CD4-positive, CD25-positive, alpha-beta regulatory T cell (primary cell): ENCODE results near the gene COIL. TPM values are rescaled to one million over a fixed set of nuclear protein-coding genes. Genes with fewer than 3 reads are reported as not detected.
"Not testable (repeated sequence)": the region's sequence is repeated elsewhere in the genome, so short reads cannot be mapped to it uniquely, and the experiment has no call there.

Experiments used
- ATAC-seq, 2 donors: fragments of 150-1000 bp; cut with Tn5 transposase; one replicate each; pipeline ENCODE4 v1.10.0; 2021; ENCODE audit warnings: low read depth in 2 of 2, moderate number of reproducible peaks in 2 of 2, moderate library complexity in 1 of 2
- DNase-seq, 3 donors: peaks; one replicate each; pipeline versions ENCODE4 v3.0.0 to v3.0.0-alpha.2; 2012 to 2022; ENCODE audit warnings: mixed read lengths in 1 of 3
- H3K27ac ChIP-seq: one replicate; pipeline ENCODE4 v1.7.0; 2013; ENCODE audit warnings: mild to moderate bottlenecking, low read length; ENCODE audit not compliant: insufficient read depth, poor library complexity, severe bottlenecking
- H3K27me3 ChIP-seq: one replicate; pipeline ENCODE4 v1.7.0; 2013; ENCODE audit warnings: low read length; ENCODE audit not compliant: control insufficient read depth, insufficient read depth
- H3K36me3 ChIP-seq: one replicate; pipeline ENCODE4 v1.7.0; 2013; ENCODE audit warnings: mild to moderate bottlenecking, low read length, moderate library complexity; ENCODE audit not compliant: control insufficient read depth, insufficient read depth
- H3K4me1 ChIP-seq: 2 replicates; pipeline ENCODE4 v1.7.0; 2013; ENCODE audit warnings: mild to moderate bottlenecking, low read length; ENCODE audit not compliant: insufficient read depth, control insufficient read depth, poor library complexity, severe bottlenecking
- H3K4me3 ChIP-seq: one replicate; pipeline ENCODE4 v1.7.0; 2013; ENCODE audit warnings: low read depth, mild to moderate bottlenecking, low read length, moderate library complexity
- H3K9me3 ChIP-seq, 2 experiments: 1 replicate in 1 of 2; 2 replicates in 1 of 2; pipeline ENCODE4 v1.7.0; 2013; ENCODE audit warnings: low read length in 2 of 2, mild to moderate bottlenecking in 1 of 2, moderate library complexity in 1 of 2; ENCODE audit not compliant: control insufficient read depth in 2 of 2
- H3K27ac Mint-ChIP-seq, 3 donors: one replicate each; pipeline ENCODE4 v1.8.0; 2020 to 2022; ENCODE audit warnings: mild to moderate bottlenecking in 3 of 3, mixed read lengths in 3 of 3, moderate library complexity in 2 of 3
- H3K27me3 Mint-ChIP-seq: one replicate; pipeline ENCODE4 v1.8.0; 2022; ENCODE audit warnings: mild to moderate bottlenecking, mixed read lengths
- H3K36me3 Mint-ChIP-seq: one replicate; pipeline ENCODE4 v1.8.0; 2020; ENCODE audit warnings: mixed read lengths
- H3K4me1 Mint-ChIP-seq, 4 donors: one replicate each; pipeline ENCODE4 v1.8.0; 2020 to 2022; ENCODE audit warnings: mixed read lengths in 4 of 4, mild to moderate bottlenecking in 1 of 4
- H3K4me3 Mint-ChIP-seq, 4 donors: one replicate each; pipeline ENCODE4 v1.8.0; 2020 to 2022; ENCODE audit warnings: mild to moderate bottlenecking in 4 of 4, mixed read lengths in 4 of 4, moderate library complexity in 3 of 4
- H3K9me3 Mint-ChIP-seq, 7 donors: one replicate each; pipeline ENCODE4 v1.8.0; 2020 to 2022; ENCODE audit warnings: mixed read lengths in 7 of 7, mild to moderate bottlenecking in 3 of 7, moderate library complexity in 2 of 7
- polyA plus RNA-seq, 4 donors: library from polyadenylated mRNA; unstranded; fragments of 300-500 nt; fragmentation: Illumina TruSeq; gene quantifications; one replicate each; pipeline ENCODE4 v1.2.3, GENCODE V29; 2021
- total RNA-seq: library from RNA; stranded (reverse); gene quantifications from one replicate; pipeline ENCODE4 v1.2.3, GENCODE V29; 2022

COIL gene
- total and polyA plus RNA-seq, 5 donors from 2014 or later = 15.4 to 21.4 (median 18.6) TPM

DNA sequence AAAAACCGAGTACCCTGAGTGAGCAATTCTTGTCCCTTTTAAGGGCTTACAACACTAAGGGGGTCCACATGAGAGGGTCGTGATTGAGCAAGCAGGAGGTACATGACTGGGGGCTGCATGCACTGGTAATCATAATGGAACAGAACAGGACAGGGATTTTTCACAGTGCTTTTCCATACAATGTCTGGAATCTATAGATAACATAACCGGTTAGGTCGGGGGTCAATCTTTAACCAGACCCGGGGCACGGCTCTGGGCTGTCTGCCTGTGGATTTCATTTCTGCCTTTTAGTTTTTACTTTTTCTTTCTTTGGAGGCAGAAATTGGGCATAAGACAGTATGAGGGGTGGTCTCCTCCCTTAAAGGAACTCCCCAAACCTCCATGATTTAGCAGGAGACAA is 4.8 kb upstream of the COIL start:
- ATAC-seq, H3K4me1 ChIP-seq, H3K27ac Mint-ChIP-seq, H3K9me3 ChIP-seq, H3K36me3 Mint-ChIP-seq, DNase-seq, H3K27ac ChIP-seq, H3K27me3 ChIP-seq, H3K4me3 Mint-ChIP-seq, H3K9me3 Mint-ChIP-seq, H3K4me1 Mint-ChIP-seq, H3K36me3 ChIP-seq, H3K4me3 ChIP-seq: not testable (repeated sequence)
- peaks cover 34% of the 10 kb centered on the region for H3K27me3 Mint-ChIP-seq

DNA sequence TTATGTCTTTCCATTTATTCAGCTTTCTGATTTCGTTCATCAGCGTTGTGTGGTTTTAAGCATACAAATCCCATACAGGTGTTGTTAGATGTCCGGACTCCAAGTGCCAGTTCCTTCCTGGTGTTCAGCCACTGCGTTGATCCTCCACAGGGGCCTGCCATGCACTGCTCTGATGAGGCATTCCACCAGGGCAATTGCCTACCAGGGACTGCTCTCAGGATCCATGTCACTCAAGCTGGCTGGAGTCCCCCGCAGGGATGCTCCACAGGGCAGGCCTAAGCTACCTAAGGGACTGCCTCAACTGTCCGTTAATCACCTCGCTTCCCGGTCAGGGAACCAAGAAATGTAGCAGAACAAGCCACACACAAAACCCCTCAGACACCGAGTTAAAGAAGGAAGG is 4.4 kb upstream of the COIL start:
- H3K36me3 Mint-ChIP-seq, H3K27ac Mint-ChIP-seq, H3K4me1 Mint-ChIP-seq, H3K27me3 ChIP-seq, H3K9me3 ChIP-seq, H3K36me3 ChIP-seq, DNase-seq, H3K9me3 Mint-ChIP-seq, ATAC-seq, H3K4me1 ChIP-seq, H3K27ac ChIP-seq, H3K4me3 ChIP-seq, H3K4me3 Mint-ChIP-seq: not testable (repeated sequence)
- H3K27me3 Mint-ChIP-seq = peaks cover 34% of the 10 kb centered on the region

DNA sequence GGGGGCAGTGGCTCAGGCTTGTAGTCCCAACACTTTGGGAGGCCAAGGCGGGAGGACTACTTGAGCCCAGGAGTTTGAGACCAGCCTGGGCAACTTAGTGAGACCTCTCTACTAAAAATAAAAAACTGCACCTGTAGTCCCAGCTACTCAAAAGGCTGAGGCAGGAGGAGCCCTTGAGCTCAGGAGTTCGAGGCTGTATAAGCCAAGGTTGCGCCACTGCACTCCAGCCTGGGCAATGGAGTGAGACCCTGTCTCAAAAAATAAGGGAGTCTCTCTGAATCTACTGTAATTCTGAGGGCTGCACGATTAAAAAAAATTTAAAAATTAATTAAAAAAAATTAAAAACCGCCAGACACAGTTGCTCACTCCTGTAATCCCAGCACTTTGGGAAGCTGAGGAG is 3.9 kb downstream of the COIL start:
- Histone ChIP-seq H3K9me3 (no peaks in the 10 kb centered on the region), H3K4me3 (no peak overlapping the region), H3K4me1 (peaks cover 15% of the 10 kb centered on the region), H3K27ac (no peak overlapping the region), H3K36me3 (peaks cover 6% of the 10 kb centered on the region), H3K27me3 (no peaks in the 10 kb centered on the region)
- Mint-ChIP-seq H3K36me3 (peaks cover 8% of the 10 kb centered on the region), H3K4me3 (no peak overlapping the region), H3K9me3 (no peaks in the 10 kb centered on the region), H3K27me3 (no peaks in the 10 kb centered on the region), H3K4me1 (peaks cover 15 to 54% (median 26%) of the 10 kb centered on the region in 4 donors), H3K27ac (no peak overlapping the region)
- ATAC-seq (no peak), DNase-seq (no peak)

DNA sequence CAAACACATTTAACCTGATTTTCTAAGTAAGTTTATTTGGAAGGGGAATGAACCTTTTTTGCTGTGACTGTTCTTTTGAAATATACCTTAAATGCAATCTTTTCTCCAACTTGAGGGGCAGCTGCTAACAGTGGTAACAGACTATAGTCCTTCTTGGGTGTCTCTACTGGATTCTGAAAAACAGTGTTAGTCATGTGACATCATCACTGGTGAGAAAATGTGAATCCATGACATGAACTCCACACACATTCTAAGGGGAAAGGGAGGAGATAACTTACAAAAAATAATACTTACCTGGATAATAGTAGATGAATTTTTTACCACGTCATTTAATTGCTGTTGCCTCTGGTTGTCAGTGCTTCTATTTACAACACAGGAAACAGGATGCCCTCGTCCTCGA is 11.3 kb downstream of the COIL start:
- H3K4me1 ChIP-seq = no peaks in the 10 kb centered on the region
- Mint-ChIP-seq H3K27me3 (no peaks in the 10 kb centered on the region), H3K36me3 (peaks cover 31% of the 10 kb centered on the region), H3K9me3 (peaks cover 0 to 1% (median 0%) of the 10 kb centered on the region in 7 donors), H3K27ac (peak overlapping the region; percentile 21 to 72 (median 38)), H3K4me1 (peaks cover 14 to 35% (median 19%) of the 10 kb centered on the region in 4 donors), H3K4me3 (no peak overlapping the region)
- DNase-seq (peak in 1 of 3 donors; percentile 47), ATAC-seq (no peak)
- H3K27me3 ChIP-seq = no peaks in the 10 kb centered on the region
- no peaks in the 10 kb centered on the region for H3K9me3 ChIP-seq
- no peak overlapping the region for H3K27ac ChIP-seq
- peaks cover 38% of the 10 kb centered on the region for H3K36me3 ChIP-seq
- no peak overlapping the region for H3K4me3 ChIP-seq

DNA sequence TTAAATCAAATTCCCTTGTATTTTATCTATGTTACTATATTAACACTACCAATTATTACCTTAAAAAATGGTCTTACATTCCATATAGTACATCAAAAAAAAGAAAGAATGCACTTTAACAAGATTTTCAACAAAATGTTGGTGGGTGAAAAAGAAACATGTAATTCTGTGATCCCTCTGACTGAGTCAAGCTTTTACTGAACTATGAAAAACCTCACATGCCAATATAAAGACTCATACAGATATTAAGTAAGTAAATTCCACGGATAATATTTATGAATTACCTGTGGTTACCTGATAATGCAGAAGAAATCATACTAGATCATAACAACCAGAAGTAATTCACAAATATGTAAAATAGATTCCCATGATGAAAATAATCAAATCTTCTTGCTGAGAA is 12.4 kb downstream of the COIL start:
- Histone ChIP-seq H3K9me3 (no peaks in the 10 kb centered on the region), H3K4me3 (no peak overlapping the region), H3K36me3 (peaks cover 46% of the 10 kb centered on the region), H3K4me1 (no peaks in the 10 kb centered on the region), H3K27ac (no peak overlapping the region), H3K27me3 (no peaks in the 10 kb centered on the region)
- no peak for DNase-seq
- H3K4me3 Mint-ChIP-seq = no peak overlapping the region
- no peaks in the 10 kb centered on the region for H3K27me3 Mint-ChIP-seq
- peaks cover 36% of the 10 kb centered on the region for H3K36me3 Mint-ChIP-seq
- no peak overlapping the region for H3K27ac Mint-ChIP-seq
- ATAC-seq = no peak
- peaks cover 14 to 32% (median 17%) of the 10 kb centered on the region in 4 donors for H3K4me1 Mint-ChIP-seq
- H3K9me3 Mint-ChIP-seq = peaks cover 0 to 1% (median 0%) of the 10 kb centered on the region in 7 donors

DNA sequence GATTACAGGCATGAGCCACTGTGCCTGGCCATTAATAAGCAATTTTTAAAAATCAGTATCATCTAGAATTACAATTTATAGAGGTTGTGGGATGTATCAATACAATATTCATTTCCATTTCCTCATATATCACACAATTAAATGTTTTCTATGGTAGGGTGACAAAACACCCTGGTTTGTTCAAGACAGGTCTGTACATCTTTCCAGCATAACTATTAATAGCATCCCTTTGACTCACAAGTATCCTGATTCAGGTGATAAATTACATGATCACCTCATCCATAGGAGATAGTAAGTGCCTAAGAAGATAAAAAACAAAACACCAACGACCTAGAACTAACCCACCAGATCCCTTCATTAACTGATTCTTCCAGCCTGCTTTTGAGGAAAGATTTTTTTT is 13.1 kb downstream of the COIL start:
- Histone ChIP-seq H3K4me1 (no peaks in the 10 kb centered on the region), H3K4me3 (no peak overlapping the region), H3K27me3 (no peaks in the 10 kb centered on the region), H3K27ac (no peak overlapping the region), H3K36me3 (peaks cover 49% of the 10 kb centered on the region), H3K9me3 (no peaks in the 10 kb centered on the region)
- Mint-ChIP-seq H3K4me1 (peaks cover 13 to 30% (median 15%) of the 10 kb centered on the region in 4 donors), H3K27ac (no peak overlapping the region), H3K9me3 (peaks cover 0 to 1% (median 0%) of the 10 kb centered on the region in 7 donors), H3K4me3 (no peak overlapping the region), H3K27me3 (no peaks in the 10 kb centered on the region), H3K36me3 (peaks cover 41% of the 10 kb centered on the region)
- DNase-seq = no peak
- ATAC-seq = no peak

DNA sequence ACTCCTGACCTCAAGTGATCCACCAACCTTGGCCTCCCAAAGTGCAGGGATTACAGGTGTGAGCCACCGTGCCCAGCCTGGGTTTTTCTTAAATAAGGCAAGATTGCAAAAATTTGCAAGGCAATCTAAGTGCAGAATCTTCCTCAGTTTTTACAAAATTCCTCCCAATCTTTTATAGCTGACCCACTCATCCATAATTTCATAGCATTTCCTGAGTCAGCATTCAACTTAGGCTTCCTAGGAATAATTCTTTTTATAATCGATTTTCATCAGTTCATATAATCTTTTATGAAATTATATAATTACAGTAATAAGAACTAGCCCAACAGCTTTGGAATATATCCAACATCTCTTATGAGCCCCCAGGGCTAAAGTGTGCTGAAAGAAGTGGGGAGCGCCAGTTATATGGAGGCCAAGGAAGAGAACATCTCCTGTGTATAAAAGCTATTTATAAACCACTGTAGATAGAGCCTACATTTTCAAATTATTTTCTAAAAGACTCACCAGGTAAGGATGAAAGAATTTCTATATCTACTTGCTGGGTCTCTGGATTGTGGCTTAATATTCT is 14.8 kb downstream of the COIL start:
- H3K9me3 Mint-ChIP-seq = peaks cover 0 to 1% (median 0%) of the 10 kb centered on the region in 7 donors

DNA sequence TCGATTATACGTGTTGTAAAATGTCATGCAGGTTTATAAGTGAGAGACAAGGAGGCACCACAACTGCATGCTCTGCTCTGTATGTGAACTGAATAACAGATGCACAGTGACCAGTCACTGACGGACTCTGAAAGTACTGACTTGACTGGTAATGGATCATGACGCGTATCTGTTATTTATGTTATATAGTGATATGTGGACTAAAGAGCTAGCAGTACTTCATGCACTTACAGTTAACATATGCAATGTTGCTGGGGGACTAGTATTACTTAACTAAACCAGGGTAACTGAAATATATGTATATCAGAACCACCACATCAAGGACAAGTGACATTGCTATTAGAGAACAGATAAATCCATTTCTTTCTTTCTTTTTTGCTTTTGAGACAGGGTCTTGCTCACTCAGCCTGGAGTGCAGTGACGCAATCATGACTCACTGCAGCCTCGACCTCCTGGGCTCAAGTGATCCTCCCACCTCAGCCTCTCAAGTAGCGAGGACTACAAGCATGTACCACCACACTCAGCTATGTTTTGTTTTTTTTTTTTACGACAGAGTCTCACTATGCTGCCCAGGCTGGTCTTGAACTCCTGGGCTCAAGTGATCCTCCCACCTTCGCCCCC is 17.2 kb downstream of the COIL start:
- Mint-ChIP-seq H3K27me3 (no peaks in the 10 kb centered on the region), H3K9me3 (no peaks in the 10 kb centered on the region), H3K4me3 (no peak overlapping the region), H3K36me3 (peaks cover 48% of the 10 kb centered on the region), H3K4me1 (peaks cover 3 to 14% (median 5%) of the 10 kb centered on the region in 4 donors), H3K27ac (peak overlapping the region in 1 of 3 donors; percentile 20)
- no peak for DNase-seq
- Histone ChIP-seq H3K4me1 (no peaks in the 10 kb centered on the region), H3K27me3 (no peaks in the 10 kb centered on the region), H3K9me3 (no peaks in the 10 kb centered on the region), H3K4me3 (no peak overlapping the region), H3K36me3 (peaks cover 56% of the 10 kb centered on the region), H3K27ac (no peak overlapping the region)
- no peak for ATAC-seq

More for the DNA sequence above, 14.8 kb downstream of the COIL start:
- H3K27ac ChIP-seq = no peak overlapping the region
- H3K4me1 ChIP-seq = no peaks in the 10 kb centered on the region
- no peaks in the 10 kb centered on the region for H3K27me3 ChIP-seq
- peak overlapping the region in 1 of 3 donors; percentile 32 for H3K27ac Mint-ChIP-seq
- DNase-seq = no peak
- H3K4me1 Mint-ChIP-seq = peaks cover 13 to 31% (median 14%) of the 10 kb centered on the region in 4 donors
- H3K36me3 ChIP-seq = peaks cover 60% of the 10 kb centered on the region
- no peak overlapping the region for H3K4me3 ChIP-seq
- H3K27me3 Mint-ChIP-seq = no peaks in the 10 kb centered on the region
- H3K4me3 Mint-ChIP-seq = no peak overlapping the region
- peaks cover 52% of the 10 kb centered on the region for H3K36me3 Mint-ChIP-seq
- no peaks in the 10 kb centered on the region for H3K9me3 ChIP-seq
- no peak for ATAC-seq
